HG02759 (cell line): Measurements from ENCODE around the gene MRPS26.
"Not testable (repeated sequence)": the region's sequence is repeated elsewhere in the genome, so short reads cannot be mapped to it uniquely, and the experiment has no call there.

Experiments used
- ATAC-seq: cut with Tn5 transposase; IDR thresholded peaks from one replicate; pipeline ENCODE4 v1.9.1; 2021; ENCODE audit warnings: mild to moderate bottlenecking, moderate library complexity; ENCODE audit not compliant: unreplicated experiment

The MRPS26 gene

GRCh38 chr20:3072530-3073250 lies 26.8 kb downstream of the MRPS26 start:
- ATAC-seq, result no peak

- not testable (repeated sequence) for ATAC-seq
Measured at GRCh38 chr20:3073251-3073643, 27.4 kb downstream of the MRPS26 start.

- no peak for ATAC-seq
Measured at GRCh38 chr20:3074812-3075211, 29.0 kb downstream of the MRPS26 start.

- not testable (repeated sequence) for ATAC-seq
Measured at GRCh38 chr20:3075315-3075714, 29.5 kb downstream of the MRPS26 start.

GRCh38 chr20:3077618-3078134 lies 31.8 kb downstream of the MRPS26 start:
- no peak for ATAC-seq

GRCh38 chr20:3080939-3081388 lies 35.1 kb downstream of the MRPS26 start:
- no peak for ATAC-seq

- ATAC-seq, result no peak
Measured at GRCh38 chr20:3081641-3082040, 35.8 kb downstream of the MRPS26 start.

- ATAC-seq, result no peak
Measured at GRCh38 chr20:3082306-3082951, 36.6 kb downstream of the MRPS26 start.

GRCh38 chr20:3082955-3083952 lies 37.4 kb downstream of the MRPS26 start:
- ATAC-seq, result no peak

- no peak for ATAC-seq
Measured at GRCh38 chr20:3084283-3084985, 38.6 kb downstream of the MRPS26 start, which contains the start of gene AVP. Gene AVP (minus strand): TSS chr20:3084724. CDS start chr20:3084674, 50 bp downstream.

GRCh38 chr20:3084986-3085360 lies 39.1 kb downstream of the MRPS26 start:
- ATAC-seq, result no peak

GRCh38 chr20:3085571-3086072 lies 39.8 kb downstream of the MRPS26 start:
- ATAC-seq, result no peak

GRCh38 chr20:3088031-3088430 lies 42.2 kb downstream of the MRPS26 start:
- no peak for ATAC-seq

- no peak for ATAC-seq
Measured at GRCh38 chr20:3090565-3090964, 44.7 kb downstream of the MRPS26 start.

- no peak for ATAC-seq
Measured at GRCh38 chr20:3092611-3093379, 46.9 kb downstream of the MRPS26 start.

- no peak for ATAC-seq
Measured at GRCh38 chr20:3093861-3094361, 48.1 kb downstream of the MRPS26 start.

- no peak for ATAC-seq
Measured at GRCh38 chr20:3094848-3095629, 49.2 kb downstream of the MRPS26 start.
